DND-41 (cell line): ENCODE results near the gene EFHD2.

Source experiments
- EZH2 ChIP-seq: IDR thresholded peaks from 3 replicates; pipeline ENCODE4 v1.6.1; 2012; ENCODE audit warnings: borderline replicate concordance, low read depth, mild to moderate bottlenecking, moderate library complexity, low read length, inconsistent platforms; ENCODE audit not compliant: severe bottlenecking
- TF ChIP-seq, protein P1 (sequence below): IDR thresholded peaks from 2 replicates; pipeline ENCODE4 v1.5.1; 2012; ENCODE audit warnings: borderline replicate concordance, low read length, moderate library complexity, mild to moderate bottlenecking; ENCODE audit not compliant: poor library complexity, severe bottlenecking; ENCODE audit errors: extremely low read depth

GRCh38 chr1:15455522-15455921, 45.8 kb downstream of the EFHD2 start:
- TF ChIP-seq, protein P1, sequence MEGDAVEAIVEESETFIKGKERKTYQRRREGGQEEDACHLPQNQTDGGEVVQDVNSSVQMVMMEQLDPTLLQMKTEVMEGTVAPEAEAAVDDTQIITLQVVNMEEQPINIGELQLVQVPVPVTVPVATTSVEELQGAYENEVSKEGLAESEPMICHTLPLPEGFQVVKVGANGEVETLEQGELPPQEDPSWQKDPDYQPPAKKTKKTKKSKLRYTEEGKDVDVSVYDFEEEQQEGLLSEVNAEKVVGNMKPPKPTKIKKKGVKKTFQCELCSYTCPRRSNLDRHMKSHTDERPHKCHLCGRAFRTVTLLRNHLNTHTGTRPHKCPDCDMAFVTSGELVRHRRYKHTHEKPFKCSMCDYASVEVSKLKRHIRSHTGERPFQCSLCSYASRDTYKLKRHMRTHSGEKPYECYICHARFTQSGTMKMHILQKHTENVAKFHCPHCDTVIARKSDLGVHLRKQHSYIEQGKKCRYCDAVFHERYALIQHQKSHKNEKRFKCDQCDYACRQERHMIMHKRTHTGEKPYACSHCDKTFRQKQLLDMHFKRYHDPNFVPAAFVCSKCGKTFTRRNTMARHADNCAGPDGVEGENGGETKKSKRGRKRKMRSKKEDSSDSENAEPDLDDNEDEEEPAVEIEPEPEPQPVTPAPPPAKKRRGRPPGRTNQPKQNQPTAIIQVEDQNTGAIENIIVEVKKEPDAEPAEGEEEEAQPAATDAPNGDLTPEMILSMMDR, result no peak
- no peak for TF ChIP-seq EZH2
